Measurements from ENCODE around the gene CREB5. TPM values are rescaled to one million over a fixed set of nuclear protein-coding genes. Genes with fewer than 3 reads are reported as not detected.

CREB5 gene
- total and polyA plus RNA-seq, 2 of the 13 experiments (the other 11 are each of a cell fraction or from before 2014, with no cell fraction given), result 0.38 to 0.71 TPM

DNA sequence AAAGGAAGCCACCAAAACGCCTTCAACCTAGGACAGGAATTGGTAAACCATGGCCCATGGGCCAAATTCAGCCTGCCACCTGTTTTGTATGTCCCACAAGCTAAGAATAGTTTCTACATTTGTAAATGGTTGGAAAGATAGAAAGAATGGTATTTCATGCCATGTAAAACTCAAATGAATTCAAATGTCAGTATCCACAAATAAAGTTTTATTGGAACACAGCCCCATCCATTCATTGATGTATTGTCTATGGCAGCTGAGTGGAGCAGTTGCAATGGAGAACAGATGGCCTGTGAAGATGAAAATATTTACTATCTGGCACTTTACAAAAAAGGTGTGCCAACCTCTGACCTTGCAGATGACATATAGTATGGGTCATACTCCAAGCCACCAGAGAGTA lies 236.9 kb downstream of the CREB5 start (continued):
- no peak for TF ChIP-seq ZBTB4 (CRISPR knock-in tag; IDR thresholded peaks at IDR 0.05; ENCODE audit: borderline replicate concordance)
- TF ChIP-seq FOXJ3 (CRISPR knock-in tag; IDR thresholded peaks at IDR 0.05; ENCODE audit: borderline replicate concordance), result no peak

- BruUV-seq (replicated peaks), result no TSS peak
- H3K27me3 ChIP-seq (ENCODE audit: control insufficient read depth in 1 of 2, insufficient read depth in 2 of 2, low read length in 2 of 2), result no peaks in the 10 kb centered on the region
- ATAC-seq, result no peak
- intact Hi-C loops (cut with micrococcal nuclease; ENCODE audit: unreplicated experiment) (no loop called here), in situ Hi-C loops (cut with HindIII; ENCODE audit: extremely low pct_ligation_motif_present, low pct_unique_long_range_greater_than_20kb) (no loop called here)
- no peaks in the 10 kb centered on the region for H3K36me3 ChIP-seq (replicated peaks in 1 of 2; ENCODE audit: control insufficient read depth in 1 of 2, insufficient read depth in 2 of 2, low read length in 2 of 2)
- H2AFZ ChIP-seq (ENCODE audit: low read length), result no peak overlapping the region
- H3K27ac ChIP-seq (ENCODE audit: extremely low read length, insufficient read depth, low read length), result no peak overlapping the region
- no peaks in the 10 kb centered on the region for H3K79me2 ChIP-seq (ENCODE audit: insufficient read depth, low read length)
- H3K4me1 ChIP-seq (ENCODE audit: insufficient read depth, low read length), result no peaks in the 10 kb centered on the region
- WGBS (ENCODE audit: low lambda C conversion rate), result 0% methylated on average over 2 of the region's 2 CpGs
- DNase-seq (ENCODE audit: low spot score), result no peak
- no peaks in the 10 kb centered on the region for H3K9me3 ChIP-seq (ENCODE audit: low read length)
- FAIRE-seq, result no peak
- no peaks in the 10 kb centered on the region for H4K20me1 ChIP-seq (ENCODE audit: insufficient read depth, low read length)
- no peak overlapping the region for H3K4me3 ChIP-seq (replicated peaks in 1 of 3; ENCODE audit: insufficient read depth in 1 of 3, low read depth in 2 of 3, low read length in 3 of 3)
- H3K4me2 ChIP-seq (ENCODE audit: low read depth, low read length), result no peak overlapping the region
- TF ChIP-seq ZNF792 (CRISPR knock-in tag; IDR thresholded peaks at IDR 0.05) (no peak), MYC (CRISPR knock-in tag; IDR thresholded peaks at IDR 0.05; ENCODE audit: borderline replicate concordance) (no peak), FOSL2 (CRISPR knock-in tag; IDR thresholded peaks at IDR 0.05) (no peak), MXD1 (CRISPR knock-in tag; IDR thresholded peaks at IDR 0.05) (no peak), DDIT3 (CRISPR knock-in tag; IDR thresholded peaks at IDR 0.05) (no peak), MYNN (CRISPR knock-in tag; IDR thresholded peaks at IDR 0.05; ENCODE audit: low read depth) (no peak), ZNF143 (CRISPR knock-in tag; IDR thresholded peaks at IDR 0.05) (no peak), ZNF678 (CRISPR knock-in tag; IDR thresholded peaks at IDR 0.05) (no peak)
- TF ChIP-seq, protein P1, sequence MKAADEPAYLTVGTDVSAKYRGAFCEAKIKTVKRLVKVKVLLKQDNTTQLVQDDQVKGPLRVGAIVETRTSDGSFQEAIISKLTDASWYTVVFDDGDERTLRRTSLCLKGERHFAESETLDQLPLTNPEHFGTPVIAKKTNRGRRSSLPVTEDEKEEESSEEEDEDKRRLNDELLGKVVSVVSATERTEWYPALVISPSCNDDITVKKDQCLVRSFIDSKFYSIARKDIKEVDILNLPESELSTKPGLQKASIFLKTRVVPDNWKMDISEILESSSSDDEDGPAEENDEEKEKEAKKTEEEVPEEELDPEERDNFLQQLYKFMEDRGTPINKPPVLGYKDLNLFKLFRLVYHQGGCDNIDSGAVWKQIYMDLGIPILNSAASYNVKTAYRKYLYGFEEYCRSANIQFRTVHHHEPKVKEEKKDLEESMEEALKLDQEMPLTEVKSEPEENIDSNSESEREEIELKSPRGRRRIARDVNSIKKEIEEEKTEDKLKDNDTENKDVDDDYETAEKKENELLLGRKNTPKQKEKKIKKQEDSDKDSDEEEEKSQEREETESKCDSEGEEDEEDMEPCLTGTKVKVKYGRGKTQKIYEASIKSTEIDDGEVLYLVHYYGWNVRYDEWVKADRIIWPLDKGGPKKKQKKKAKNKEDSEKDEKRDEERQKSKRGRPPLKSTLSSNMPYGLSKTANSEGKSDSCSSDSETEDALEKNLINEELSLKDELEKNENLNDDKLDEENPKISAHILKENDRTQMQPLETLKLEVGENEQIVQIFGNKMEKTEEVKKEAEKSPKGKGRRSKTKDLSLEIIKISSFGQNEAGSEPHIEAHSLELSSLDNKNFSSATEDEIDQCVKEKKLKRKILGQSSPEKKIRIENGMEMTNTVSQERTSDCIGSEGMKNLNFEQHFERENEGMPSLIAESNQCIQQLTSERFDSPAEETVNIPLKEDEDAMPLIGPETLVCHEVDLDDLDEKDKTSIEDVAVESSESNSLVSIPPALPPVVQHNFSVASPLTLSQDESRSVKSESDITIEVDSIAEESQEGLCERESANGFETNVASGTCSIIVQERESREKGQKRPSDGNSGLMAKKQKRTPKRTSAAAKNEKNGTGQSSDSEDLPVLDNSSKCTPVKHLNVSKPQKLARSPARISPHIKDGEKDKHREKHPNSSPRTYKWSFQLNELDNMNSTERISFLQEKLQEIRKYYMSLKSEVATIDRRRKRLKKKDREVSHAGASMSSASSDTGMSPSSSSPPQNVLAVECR (CRISPR knock-in tag; IDR thresholded peaks at IDR 0.05; ENCODE audit: borderline replicate concordance), result no peak
- no peak overlapping the region for H3K9ac ChIP-seq (ENCODE audit: insufficient read depth, low read depth, low read length)
- ChIA-PET CTCF (ENCODE audit: low intra/inter-chr PET ratio, low total read pairs) (no interaction called here), POLR2A (no interaction called here)
These were observed 237.5 kb downstream of the CREB5 start for GRCh38 chr7:28649811-28650210.
